ENCODE measurements around the gene PTPRCAP. TPM values are rescaled to one million over a fixed set of nuclear protein-coding genes. Genes with fewer than 3 reads are reported as not detected.
A peak's percentile ranks its signal among the peaks of the same experiment; 100 is the strongest.

PTPRCAP gene
- total and polyA plus RNA-seq, 2 donors (not counting 1 experiment from before 2014, with no cell fraction given), result 266 to 565 TPM

DNA sequence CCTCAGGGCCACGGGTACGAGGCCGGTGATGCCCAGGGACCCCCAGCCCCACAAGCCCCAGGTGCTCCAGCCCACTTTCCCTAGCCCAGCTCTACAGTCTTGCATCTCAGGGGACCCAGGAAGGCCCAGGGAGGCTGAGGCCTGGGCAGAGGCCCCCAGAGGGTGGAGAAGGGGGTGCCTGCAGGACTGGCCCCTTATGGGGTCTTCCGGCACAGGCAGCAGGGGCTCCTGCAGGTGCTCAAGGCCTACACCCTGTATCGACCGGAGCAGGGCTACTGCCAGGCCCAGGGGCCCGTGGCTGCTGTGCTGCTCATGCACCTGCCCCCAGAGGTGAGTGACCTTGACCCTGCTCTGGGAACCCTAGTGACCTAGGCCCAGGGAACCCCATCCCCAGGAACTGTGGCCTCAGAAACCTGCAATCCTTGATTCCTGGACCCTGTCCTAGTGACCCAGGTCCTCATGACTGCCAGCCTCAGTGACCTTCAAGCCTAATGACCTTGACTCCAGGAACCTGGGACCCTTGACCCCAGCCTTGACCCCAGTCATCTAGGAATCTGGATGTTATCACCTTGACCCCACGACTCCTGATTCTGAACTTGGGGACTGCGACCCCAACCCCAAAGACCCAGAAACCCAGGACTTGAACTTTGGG lies 31.7 kb downstream of the PTPRCAP start:
- ChIA-PET CTCF (interaction anchor here (2.6 to 5.7 kb wide), 3 partner anchors 15 to 63 kb away, joined by 12 to 121 read pairs (median 64); partner anchors contain the start of gene TMEM134), POLR2A (interaction anchor here (2.7 to 6.8 kb wide), 7 partner anchors 7 to 62 kb away, joined by 8 to 195 read pairs (median 79); partner anchors contain the start of genes CARNS1, PTPRCAP, RPS6KB2 and TMEM134)
- peaks cover 81 to 88% of the 10 kb centered on the region in 2 donors for H3K4me1 ChIP-seq (ENCODE audit: control insufficient read depth in 2 of 2, insufficient read depth in 2 of 2, low read length in 2 of 2)
- Mint-ChIP-seq H3K4me3 (peak overlapping the region; percentile 93), H3K27me3 (no peaks in the 10 kb centered on the region), H3K4me1 (peaks cover 77% of the 10 kb centered on the region), H3K9me3 (ENCODE audit: insufficient read depth) (no peaks in the 10 kb centered on the region), H3K27ac (peak overlapping the region; percentile 100)
- H3K27ac ChIP-seq (ENCODE audit: low read length in 2 of 2), result peak overlapping the region; percentile 34 to 83
- H3K9me3 ChIP-seq (ENCODE audit: control extremely low read depth in 1 of 3, control insufficient read depth in 2 of 3, insufficient read depth in 1 of 3, low read length in 2 of 3), result peaks cover 0 to under 1% (median 0%) of the 10 kb centered on the region in 3 donors
- H3K4me2 ChIP-seq (replicated peaks; ENCODE audit: low read depth, low read length, poor library complexity, severe bottlenecking), result peak overlapping the region; percentile 89
- no peak for TF ChIP-seq EZH2 (IDR thresholded peaks at IDR 0.05; ENCODE audit: borderline replicate concordance, insufficient read depth, low read depth, low read length, poor library complexity, severe bottlenecking)
- TF ChIP-seq, protein P1, sequence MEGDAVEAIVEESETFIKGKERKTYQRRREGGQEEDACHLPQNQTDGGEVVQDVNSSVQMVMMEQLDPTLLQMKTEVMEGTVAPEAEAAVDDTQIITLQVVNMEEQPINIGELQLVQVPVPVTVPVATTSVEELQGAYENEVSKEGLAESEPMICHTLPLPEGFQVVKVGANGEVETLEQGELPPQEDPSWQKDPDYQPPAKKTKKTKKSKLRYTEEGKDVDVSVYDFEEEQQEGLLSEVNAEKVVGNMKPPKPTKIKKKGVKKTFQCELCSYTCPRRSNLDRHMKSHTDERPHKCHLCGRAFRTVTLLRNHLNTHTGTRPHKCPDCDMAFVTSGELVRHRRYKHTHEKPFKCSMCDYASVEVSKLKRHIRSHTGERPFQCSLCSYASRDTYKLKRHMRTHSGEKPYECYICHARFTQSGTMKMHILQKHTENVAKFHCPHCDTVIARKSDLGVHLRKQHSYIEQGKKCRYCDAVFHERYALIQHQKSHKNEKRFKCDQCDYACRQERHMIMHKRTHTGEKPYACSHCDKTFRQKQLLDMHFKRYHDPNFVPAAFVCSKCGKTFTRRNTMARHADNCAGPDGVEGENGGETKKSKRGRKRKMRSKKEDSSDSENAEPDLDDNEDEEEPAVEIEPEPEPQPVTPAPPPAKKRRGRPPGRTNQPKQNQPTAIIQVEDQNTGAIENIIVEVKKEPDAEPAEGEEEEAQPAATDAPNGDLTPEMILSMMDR (IDR thresholded peaks at IDR 0.05), result no peak
- H3K4me3 ChIP-seq (ENCODE audit: control extremely low read depth in 1 of 5, extremely low read depth in 1 of 5, insufficient read depth in 1 of 5, low read depth in 2 of 5, low read length in 4 of 5), result peak overlapping the region in 4 of 5 experiments; percentile 92 to 99 (median 98)
- H4K20me1 ChIP-seq (ENCODE audit: control insufficient read depth, insufficient read depth, low read length, poor library complexity, severe bottlenecking), result peaks cover 54% of the 10 kb centered on the region
- H3K36me3 ChIP-seq (replicated peaks in 1 of 2; ENCODE audit: control extremely low read depth in 1 of 2, control insufficient read depth in 1 of 2, extremely low read depth in 1 of 2, insufficient read depth in 2 of 2, low read length in 1 of 2), result peaks cover 0 to 50% of the 10 kb centered on the region in 2 experiments
- H3K27me3 ChIP-seq (replicated peaks in 1 of 4; ENCODE audit: control extremely low read depth in 1 of 4, control insufficient read depth in 3 of 4, insufficient read depth in 4 of 4, low read length in 3 of 4), result no peaks in the 10 kb centered on the region
- H3K79me2 ChIP-seq (ENCODE audit: control insufficient read depth, insufficient read depth, low read length), result peaks cover 78% of the 10 kb centered on the region
- no peak for DNase-seq
- intact Hi-C loops (cut with micrococcal nuclease), result loop anchor here (10.0 kb wide), 1 partner anchor 179 kb away; the partner anchor contains the start of gene GSTP1
- H3K9ac ChIP-seq (ENCODE audit: low read length), result peak overlapping the region; percentile 89
- H2AFZ ChIP-seq (ENCODE audit: insufficient read depth, low read depth, low read length, poor library complexity, severe bottlenecking), result no peak overlapping the region
- ATAC-seq (ENCODE audit: low read depth), result no peak
- 87% methylated on average over 8 of the region's 9 CpGs for WGBS (ENCODE audit: insufficient coverage)

DNA sequence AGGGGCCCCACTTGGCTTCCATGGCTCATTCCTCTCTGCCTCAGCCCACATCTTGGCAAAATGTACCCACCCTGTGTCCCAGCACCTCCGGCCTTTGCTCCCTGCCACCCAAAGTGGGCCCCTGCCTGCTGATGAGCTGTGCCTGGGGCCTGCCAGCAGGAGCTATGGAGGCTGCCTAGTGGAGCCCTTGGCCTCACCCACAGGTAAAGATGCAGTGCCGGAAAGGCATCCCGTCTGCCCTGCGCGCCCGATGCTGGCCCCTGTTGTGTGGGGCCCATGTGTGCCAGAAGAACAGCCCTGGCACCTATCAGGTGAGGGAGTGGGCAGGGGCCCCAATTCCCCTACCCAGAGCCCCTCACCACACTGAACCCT lies 32.3 kb downstream of the PTPRCAP start:
- Mint-ChIP-seq H3K4me1 (peaks cover 77% of the 10 kb centered on the region), H3K27me3 (no peaks in the 10 kb centered on the region), H3K9me3 (ENCODE audit: insufficient read depth) (no peaks in the 10 kb centered on the region), H3K27ac (peak overlapping the region; percentile 100), H3K4me3 (peak overlapping the region; percentile 93)
- ChIA-PET CTCF (interaction anchor here (2.6 to 5.7 kb wide), 4 partner anchors 8 to 64 kb away, joined by 12 to 121 read pairs (median 56); partner anchors contain the start of gene TMEM134), POLR2A (interaction anchor here (2.7 to 6.8 kb wide), 6 partner anchors 8 to 62 kb away, joined by 8 to 195 read pairs (median 97); partner anchors contain the start of genes CARNS1, PTPRCAP, RPS6KB2 and TMEM134)
- Histone ChIP-seq H3K4me1 (ENCODE audit: control insufficient read depth in 2 of 2, insufficient read depth in 2 of 2, low read length in 2 of 2) (peaks cover 81 to 88% of the 10 kb centered on the region in 2 donors), H3K9ac (ENCODE audit: low read length) (peak overlapping the region; percentile 89), H3K4me3 (ENCODE audit: control extremely low read depth in 1 of 5, extremely low read depth in 1 of 5, insufficient read depth in 1 of 5, low read depth in 2 of 5, low read length in 4 of 5) (peak overlapping the region in 4 of 5 experiments; percentile 92 to 99 (median 98)), H2AFZ (ENCODE audit: insufficient read depth, low read depth, low read length, poor library complexity, severe bottlenecking) (no peak overlapping the region), H3K27me3 (replicated peaks in 1 of 4; ENCODE audit: control extremely low read depth in 1 of 4, control insufficient read depth in 3 of 4, insufficient read depth in 4 of 4, low read length in 3 of 4) (no peaks in the 10 kb centered on the region), H3K9me3 (ENCODE audit: control extremely low read depth in 1 of 3, control insufficient read depth in 2 of 3, insufficient read depth in 1 of 3, low read length in 2 of 3) (peaks cover 0 to 2% (median 0%) of the 10 kb centered on the region in 3 donors), H3K79me2 (ENCODE audit: control insufficient read depth, insufficient read depth, low read length) (peaks cover 81% of the 10 kb centered on the region), H3K27ac (ENCODE audit: low read length in 2 of 2) (peak overlapping the region; percentile 63 to 83), H3K4me2 (replicated peaks; ENCODE audit: low read depth, low read length, poor library complexity, severe bottlenecking) (peak overlapping the region; percentile 89), H3K36me3 (replicated peaks in 1 of 2; ENCODE audit: control extremely low read depth in 1 of 2, control insufficient read depth in 1 of 2, extremely low read depth in 1 of 2, insufficient read depth in 2 of 2, low read length in 1 of 2) (peaks cover 0 to 54% of the 10 kb centered on the region in 2 experiments), H4K20me1 (ENCODE audit: control insufficient read depth, insufficient read depth, low read length, poor library complexity, severe bottlenecking) (peaks cover 60% of the 10 kb centered on the region)
- no peak for ATAC-seq (ENCODE audit: low read depth)
- DNase-seq, result no peak
- no peak for TF ChIP-seq EZH2 (IDR thresholded peaks at IDR 0.05; ENCODE audit: borderline replicate concordance, insufficient read depth, low read depth, low read length, poor library complexity, severe bottlenecking)
- TF ChIP-seq, protein P1 (IDR thresholded peaks at IDR 0.05), result no peak
- 92% methylated on average over 4 of the region's 6 CpGs for WGBS (ENCODE audit: insufficient coverage)
- intact Hi-C loops (cut with micrococcal nuclease), result loop anchor here (10.0 kb wide), 1 partner anchor 180 kb away; the partner anchor contains the start of gene GSTP1
